WTC11 (cell line): Measurements from ENCODE around the gene RGS7. TPM values are rescaled to one million over a fixed set of nuclear protein-coding genes. Genes with fewer than 3 reads are reported as not detected.

Experiments used
- ATAC-seq: fragments of 200-7000 bp; cut with Tn5 transposase; 2 replicates; pipeline ENCODE4 v1.10.0; 2021; ENCODE audit warnings: mild to moderate bottlenecking, moderate library complexity
- CTCF ChIA-PET: fragments of 300-600 bp; sonication (Branson Sonifier 250); formaldehyde crosslinking; loops from one replicate; lab custom pipeline; 2021; ENCODE audit warnings: antibody characterized with exemption; lab: Charles Lee
- POLR2A ChIA-PET: fragments of 350-600 bp; sonication (Branson Sonifier 250); formaldehyde crosslinking; loops from one replicate; lab custom pipeline; 2021; ENCODE audit warnings: antibody characterized with exemption; lab: Charles Lee
- DNase-seq: peaks from one replicate; pipeline ENCODE4 v3.0.0; 2021; ENCODE audit warnings: low spot score
- H3K27ac Mint-ChIP-seq: 2 replicates; pipeline ENCODE4 v1.8.0; 2021; ENCODE audit warnings: mixed read lengths
- H3K27me3 Mint-ChIP-seq: 2 replicates; pipeline ENCODE4 v1.8.0; 2021; ENCODE audit warnings: low read depth, mild to moderate bottlenecking, moderate library complexity, mixed read lengths
- H3K36me3 Mint-ChIP-seq: 2 replicates; pipeline ENCODE4 v1.8.0; 2021; ENCODE audit warnings: mixed read lengths
- H3K4me1 Mint-ChIP-seq: 2 replicates; pipeline ENCODE4 v1.8.0; 2022; ENCODE audit warnings: mixed read lengths
- H3K4me3 Mint-ChIP-seq: 2 replicates; pipeline ENCODE4 v1.8.0; 2021; ENCODE audit warnings: mild to moderate bottlenecking, moderate library complexity, mixed read lengths
- H3K9me3 Mint-ChIP-seq: 2 replicates; pipeline ENCODE4 v1.8.0; 2021; ENCODE audit warnings: mixed read lengths
- CDX4 ChIP-seq: fragments of 250-450 bp; sonication (Bioruptor Pico); IDR thresholded peaks from 2 replicates; pipeline ENCODE4 v1.9.0; 2021; ENCODE audit warnings: moderate library complexity, mild to moderate bottlenecking, inconsistent platforms, borderline replicate concordance
- EMX1 ChIP-seq: fragments of 250-450 bp; sonication (Bioruptor Pico); IDR thresholded peaks from 2 replicates; pipeline ENCODE4 v1.8.0; 2021; ENCODE audit warnings: mild to moderate bottlenecking
- HMGXB4 ChIP-seq: sonication (generic); formaldehyde crosslinking; IDR thresholded peaks from 2 replicates; pipeline ENCODE4 v1.8.1; 2023; ENCODE audit warnings: mild to moderate bottlenecking, moderate library complexity, missing genetic modification reagents
- JUN ChIP-seq: sonication (generic); formaldehyde crosslinking; IDR thresholded peaks from 2 replicates; pipeline ENCODE4 v1.8.0; 2023; ENCODE audit warnings: mild to moderate bottlenecking, missing genetic modification reagents
- NFE2L1 ChIP-seq: sonication (generic); formaldehyde crosslinking; IDR thresholded peaks from 2 replicates; pipeline ENCODE4 v1.8.1; 2023; ENCODE audit warnings: missing genetic modification reagents
- PRDM15 ChIP-seq: sonication (generic); formaldehyde crosslinking; IDR thresholded peaks from 2 replicates; pipeline ENCODE4 v1.8.0; 2022; ENCODE audit warnings: missing genetic modification reagents
- RORB ChIP-seq: fragments of 250-450 bp; sonication (Bioruptor Pico); IDR thresholded peaks from 2 replicates; pipeline ENCODE4 v1.9.0; 2021; ENCODE audit warnings: mild to moderate bottlenecking
- SP1 ChIP-seq: sonication (generic); formaldehyde crosslinking; conservative IDR thresholded peaks from 2 replicates; pipeline ENCODE4 v1.8.1; 2022; ENCODE audit warnings: missing genetic modification reagents
- ZNF121 ChIP-seq: sonication (generic); formaldehyde crosslinking; IDR thresholded peaks from 2 replicates; pipeline ENCODE4 v1.8.0; 2023; ENCODE audit warnings: missing genetic modification reagents
- ZNF219 ChIP-seq: sonication (generic); formaldehyde crosslinking; IDR thresholded peaks from 2 replicates; pipeline ENCODE4 v1.8.0; 2023; ENCODE audit warnings: missing genetic modification reagents, mild to moderate bottlenecking, borderline replicate concordance
- total RNA-seq: library from RNA; stranded (reverse); gene quantifications from 3 replicates; pipeline ENCODE4 v1.2.3, GENCODE V29; 2021
- TF ChIP-seq, protein P1 (sequence below): fragments of 250-450 bp; sonication (Bioruptor Pico); conservative IDR thresholded peaks from 2 replicates; pipeline ENCODE4 v1.9.0; 2021; ENCODE audit warnings: mild to moderate bottlenecking
- TF ChIP-seq, protein P2 (sequence below): sonication (generic); formaldehyde crosslinking; IDR thresholded peaks from 2 replicates; pipeline ENCODE4 v1.8.0; 2022; ENCODE audit warnings: mild to moderate bottlenecking, missing genetic modification reagents
- TF ChIP-seq, protein P3 (sequence below): sonication (generic); formaldehyde crosslinking; IDR thresholded peaks from 2 replicates; pipeline ENCODE4 v1.8.0; 2023; ENCODE audit warnings: missing genetic modification reagents

RGS7 gene
- total RNA-seq, 1 experiment from 2014 or later = 1.2 TPM

GRCh38 chr1:241217516-241217915 is 139.5 kb downstream of the RGS7 start (continued):
- TF ChIP-seq, protein P1, sequence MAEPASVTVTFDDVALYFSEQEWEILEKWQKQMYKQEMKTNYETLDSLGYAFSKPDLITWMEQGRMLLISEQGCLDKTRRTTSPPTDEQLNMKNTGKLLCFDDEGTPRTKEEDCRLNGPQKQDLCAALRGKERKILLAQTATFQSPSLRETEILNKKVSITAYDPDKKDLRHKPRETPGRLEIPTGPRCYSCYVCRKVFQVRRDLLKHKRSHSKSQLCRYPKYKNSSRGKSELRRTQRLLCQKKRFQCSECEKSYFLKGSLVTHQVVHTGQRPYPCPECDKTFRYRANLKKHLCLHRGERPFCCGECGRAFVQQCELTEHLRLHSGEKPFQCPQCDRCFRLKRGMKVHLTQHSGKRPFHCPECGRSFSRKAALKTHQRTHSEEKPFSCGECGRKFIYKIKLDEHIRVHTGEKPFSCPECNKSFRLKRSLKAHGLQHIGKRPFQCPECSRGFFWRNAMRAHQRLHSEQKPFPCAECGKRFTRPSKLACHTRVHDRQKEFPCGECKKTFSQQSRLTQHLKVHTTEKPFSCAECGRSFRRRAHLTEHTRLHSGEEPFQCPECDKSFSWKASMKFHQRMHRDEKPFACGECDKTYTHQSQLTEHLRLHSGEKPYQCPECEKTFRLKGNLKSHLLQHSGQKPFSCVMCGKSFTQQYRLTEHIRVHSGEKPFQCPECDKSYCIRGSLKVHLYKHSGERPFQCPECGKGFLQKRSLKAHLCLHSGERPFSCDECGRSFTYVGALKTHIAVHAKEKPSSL (CRISPR knock-in tag) = no peak

GRCh38 chr1:241215683-241216082 is 141.3 kb downstream of the RGS7 start:
- POLR2A ChIA-PET = no interaction called here
- H3K4me3 Mint-ChIP-seq = no peak overlapping the region

GRCh38 chr1:241215203-241215602 is 141.8 kb downstream of the RGS7 start:
- peaks cover 20% of the 10 kb centered on the region for H3K4me1 Mint-ChIP-seq
- H3K27me3 Mint-ChIP-seq = no peaks in the 10 kb centered on the region; the same call in 1 of the 2 replicates
- H3K36me3 Mint-ChIP-seq = no peaks in the 10 kb centered on the region
- ATAC-seq (no peak), DNase-seq (no peak)
- ChIA-PET CTCF (no interaction called here), POLR2A (no interaction called here)
- TF ChIP-seq ZNF219 (CRISPR knock-in tag) (no peak), NFE2L1 (no peak)
- TF ChIP-seq, protein P2, sequence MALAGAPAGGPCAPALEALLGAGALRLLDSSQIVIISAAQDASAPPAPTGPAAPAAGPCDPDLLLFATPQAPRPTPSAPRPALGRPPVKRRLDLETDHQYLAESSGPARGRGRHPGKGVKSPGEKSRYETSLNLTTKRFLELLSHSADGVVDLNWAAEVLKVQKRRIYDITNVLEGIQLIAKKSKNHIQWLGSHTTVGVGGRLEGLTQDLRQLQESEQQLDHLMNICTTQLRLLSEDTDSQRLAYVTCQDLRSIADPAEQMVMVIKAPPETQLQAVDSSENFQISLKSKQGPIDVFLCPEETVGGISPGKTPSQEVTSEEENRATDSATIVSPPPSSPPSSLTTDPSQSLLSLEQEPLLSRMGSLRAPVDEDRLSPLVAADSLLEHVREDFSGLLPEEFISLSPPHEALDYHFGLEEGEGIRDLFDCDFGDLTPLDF = no peak
- no peak overlapping the region for H3K27ac Mint-ChIP-seq
- H3K4me3 Mint-ChIP-seq = no peak overlapping the region
- peaks cover 17% of the 10 kb centered on the region for H3K9me3 Mint-ChIP-seq

More at GRCh38 chr1:241215683-241216082, 141.3 kb downstream of the RGS7 start:
- Mint-ChIP-seq H3K9me3 (peaks cover 17% of the 10 kb centered on the region), H3K27me3 (no peaks in the 10 kb centered on the region; the same call in 1 of the 2 replicates), H3K27ac (no peak overlapping the region), H3K4me1 (peaks cover 24% of the 10 kb centered on the region), H3K36me3 (no peaks in the 10 kb centered on the region)
- no peak for DNase-seq
- no peak for TF ChIP-seq HMGXB4
- TF ChIP-seq CDX4 = no peak
- TF ChIP-seq RORB (CRISPR knock-in tag) = no peak
- TF ChIP-seq JUN (CRISPR knock-in tag) = no peak
- TF ChIP-seq EMX1 (CRISPR knock-in tag) = no peak
- ATAC-seq = no peak
- CTCF ChIA-PET = no interaction called here

DNA sequence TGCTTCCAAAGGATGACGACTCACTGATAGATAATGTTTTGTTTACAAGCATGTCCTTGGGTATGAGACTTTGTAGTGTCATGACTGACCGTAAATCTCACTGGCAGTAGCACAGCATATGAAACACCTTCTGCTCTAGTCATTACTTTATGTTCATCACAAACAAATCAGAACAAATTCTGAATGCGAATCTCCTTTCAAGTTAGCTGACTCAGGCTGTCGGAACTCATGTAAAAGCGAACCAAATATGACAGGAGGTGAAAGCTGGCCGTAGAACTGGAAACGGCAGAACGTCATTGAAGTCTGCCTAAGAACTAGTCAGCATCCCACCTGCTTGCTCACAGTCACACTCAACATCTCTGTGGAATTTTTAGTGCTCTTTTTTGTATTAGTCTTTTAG is 143.9 kb downstream of the RGS7 start:
- peaks cover 10% of the 10 kb centered on the region for H3K9me3 Mint-ChIP-seq
- no peak overlapping the region for H3K4me3 Mint-ChIP-seq
- peaks cover 13% of the 10 kb centered on the region for H3K4me1 Mint-ChIP-seq
- no peak for DNase-seq
- no peak for ATAC-seq
- no peaks in the 10 kb centered on the region for H3K36me3 Mint-ChIP-seq
- ChIA-PET POLR2A (no interaction called here), CTCF (no interaction called here)
- no peak for TF ChIP-seq PRDM15 (CRISPR knock-in tag)
- TF ChIP-seq, protein P3, sequence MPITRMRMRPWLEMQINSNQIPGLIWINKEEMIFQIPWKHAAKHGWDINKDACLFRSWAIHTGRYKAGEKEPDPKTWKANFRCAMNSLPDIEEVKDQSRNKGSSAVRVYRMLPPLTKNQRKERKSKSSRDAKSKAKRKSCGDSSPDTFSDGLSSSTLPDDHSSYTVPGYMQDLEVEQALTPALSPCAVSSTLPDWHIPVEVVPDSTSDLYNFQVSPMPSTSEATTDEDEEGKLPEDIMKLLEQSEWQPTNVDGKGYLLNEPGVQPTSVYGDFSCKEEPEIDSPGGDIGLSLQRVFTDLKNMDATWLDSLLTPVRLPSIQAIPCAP (CRISPR knock-in tag) = no peak
- no peak for TF ChIP-seq SP1 (CRISPR knock-in tag)
- no peak for TF ChIP-seq ZNF121 (CRISPR knock-in tag)
- no peaks in the 10 kb centered on the region; the same call in 1 of the 2 replicates for H3K27me3 Mint-ChIP-seq
- H3K27ac Mint-ChIP-seq = no peak overlapping the region
